HG03039 (cell line): Measurements from ENCODE around the gene MORN5.
"Not testable (repeated sequence)": the region's sequence is repeated elsewhere in the genome, so short reads cannot be mapped to it uniquely, and the experiment has no call there.

Experiments used
- ATAC-seq: cut with Tn5 transposase; IDR thresholded peaks from one replicate; pipeline ENCODE4 v1.9.1; 2021; ENCODE audit warnings: mild to moderate bottlenecking, moderate library complexity; ENCODE audit not compliant: unreplicated experiment

Gene MORN5

GRCh38 chr9:122159026-122159924 lies at the start of gene MORN5, which contains the start of gene NDUFA8:
TSS of gene MORN5 (plus strand) at chr9:122159908. CDS start at chr9:122159973, 65 bp downstream.
TSS of gene NDUFA8 (minus strand) at chr9:122159779. CDS start at chr9:122159677, 102 bp downstream.
- ATAC-seq, result peak; percentile 94

GRCh38 chr9:122110100-122110833 lies 49.4 kb upstream of the MORN5 start:
- no peak for ATAC-seq

- ATAC-seq, result no peak
Observed at GRCh38 chr9:122111413-122112085, 48.2 kb upstream of the MORN5 start.

- no peak for ATAC-seq
Observed at GRCh38 chr9:122112238-122112637, 47.5 kb upstream of the MORN5 start.

GRCh38 chr9:122113574-122113973 lies 46.1 kb upstream of the MORN5 start:
- ATAC-seq, result no peak

GRCh38 chr9:122115176-122116035 lies 44.3 kb upstream of the MORN5 start:
- ATAC-seq, result no peak

- no peak for ATAC-seq
Observed at GRCh38 chr9:122116040-122116439, 43.7 kb upstream of the MORN5 start.

- ATAC-seq, result no peak
Observed at GRCh38 chr9:122116448-122117173, 43.1 kb upstream of the MORN5 start.

- not testable (repeated sequence) for ATAC-seq
Observed at GRCh38 chr9:122117241-122117640, 42.5 kb upstream of the MORN5 start.

- ATAC-seq, result no peak
Observed at GRCh38 chr9:122118343-122119165, 41.2 kb upstream of the MORN5 start.

- ATAC-seq, result no peak
Observed at GRCh38 chr9:122119166-122119521, 40.6 kb upstream of the MORN5 start.

- ATAC-seq, result no peak
Observed at GRCh38 chr9:122119721-122120120, 40.0 kb upstream of the MORN5 start.

GRCh38 chr9:122120316-122121071 lies 39.2 kb upstream of the MORN5 start:
- no peak for ATAC-seq

- ATAC-seq, result no peak
Observed at GRCh38 chr9:122121391-122121790, 38.3 kb upstream of the MORN5 start.

GRCh38 chr9:122121931-122122330 lies 37.8 kb upstream of the MORN5 start:
- ATAC-seq, result no peak

GRCh38 chr9:122122468-122122867 lies 37.2 kb upstream of the MORN5 start:
- no peak for ATAC-seq

GRCh38 chr9:122122903-122123632 lies 36.6 kb upstream of the MORN5 start:
- ATAC-seq, result no peak

GRCh38 chr9:122124048-122124447 lies 35.7 kb upstream of the MORN5 start:
- no peak for ATAC-seq
